Glutamatergic neuron (in vitro differentiated cells): ENCODE measurements around the gene E4F1. TPM values are rescaled to one million over a fixed set of nuclear protein-coding genes. Genes with fewer than 3 reads are reported as not detected.

Experiments
- DNase-seq: peaks from one replicate; pipeline ENCODE4 v3.0.0; 2022
- H3K27ac Mint-ChIP-seq: one replicate; pipeline ENCODE4 v1.8.0; 2020; ENCODE audit warnings: mild to moderate bottlenecking, mixed read lengths, inconsistent platforms; ENCODE audit not compliant: unreplicated experiment
- H3K27me3 Mint-ChIP-seq: one replicate; pipeline ENCODE4 v1.8.0; 2020; ENCODE audit warnings: mild to moderate bottlenecking, moderate library complexity, mixed read lengths, inconsistent platforms; ENCODE audit not compliant: unreplicated experiment
- H3K36me3 Mint-ChIP-seq: one replicate; pipeline ENCODE4 v1.8.0; 2020; ENCODE audit warnings: mild to moderate bottlenecking, mixed read lengths, inconsistent platforms; ENCODE audit not compliant: unreplicated experiment
- H3K4me1 Mint-ChIP-seq: one replicate; pipeline ENCODE4 v1.8.0; 2020; ENCODE audit warnings: mild to moderate bottlenecking, low read depth, mixed read lengths, inconsistent platforms; ENCODE audit not compliant: unreplicated experiment
- H3K4me3 Mint-ChIP-seq: one replicate; pipeline ENCODE4 v1.8.0; 2020; ENCODE audit warnings: mild to moderate bottlenecking, mixed read lengths, inconsistent platforms; ENCODE audit not compliant: unreplicated experiment
- H3K9me3 Mint-ChIP-seq: one replicate; pipeline ENCODE4 v1.8.0; 2020; ENCODE audit warnings: mild to moderate bottlenecking, moderate library complexity, mixed read lengths, inconsistent platforms; ENCODE audit not compliant: unreplicated experiment
- CTCF ChIP-seq: fragments of 200-600 bp; sonication (generic); IDR thresholded peaks from one replicate; pipeline ENCODE4 v1.5.0; 2021; ENCODE audit not compliant: partially characterized antibody, unreplicated experiment
- total RNA-seq: library from RNA; stranded (reverse); fragmentation: NEBNext Ultra II Directional; extraction: Animal tissue kit (Norgen Biotek cat#: 25700); gene quantifications from one replicate; pipeline ENCODE4 v1.2.1, GENCODE V29; 2021; ENCODE audit not compliant: unreplicated experiment

E4F1 gene
- total RNA-seq, 1 donor from 2014 or later: 53.4 TPM

GRCh38 chr16:2183671-2184070 lies 39.7 kb upstream of the E4F1 start:
- Mint-ChIP-seq H3K9me3 (peaks cover 5% of the 10 kb centered on the region), H3K27ac (no peak overlapping the region), H3K4me3 (no peak overlapping the region), H3K27me3 (no peaks in the 10 kb centered on the region), H3K36me3 (no peaks in the 10 kb centered on the region), H3K4me1 (peaks cover 1% of the 10 kb centered on the region)
- no peak for TF ChIP-seq CTCF
- no peak for DNase-seq

- Mint-ChIP-seq H3K27me3 (no peaks in the 10 kb centered on the region), H3K9me3 (peaks cover 5% of the 10 kb centered on the region), H3K4me3 (no peak overlapping the region), H3K27ac (no peak overlapping the region), H3K36me3 (no peaks in the 10 kb centered on the region), H3K4me1 (peaks cover 1% of the 10 kb centered on the region)
- TF ChIP-seq CTCF: no peak
- DNase-seq: no peak
Measured at GRCh38 chr16:2184346-2184745, 39.0 kb upstream of the E4F1 start.

- DNase-seq: no peak
- Mint-ChIP-seq H3K27me3 (no peaks in the 10 kb centered on the region), H3K4me3 (no peak overlapping the region), H3K27ac (no peak overlapping the region), H3K36me3 (no peaks in the 10 kb centered on the region), H3K9me3 (peaks cover 5% of the 10 kb centered on the region), H3K4me1 (peaks cover 1% of the 10 kb centered on the region)
- no peak for TF ChIP-seq CTCF
Measured at GRCh38 chr16:2184962-2185361, 38.4 kb upstream of the E4F1 start.

GRCh38 chr16:2186064-2186463 lies 37.3 kb upstream of the E4F1 start:
- H3K4me3 Mint-ChIP-seq: no peak overlapping the region
- DNase-seq: no peak
- TF ChIP-seq CTCF: no peak
- H3K9me3 Mint-ChIP-seq: peaks cover 5% of the 10 kb centered on the region
- no peaks in the 10 kb centered on the region for H3K27me3 Mint-ChIP-seq
- H3K27ac Mint-ChIP-seq: no peak overlapping the region
- peaks cover 1% of the 10 kb centered on the region for H3K4me1 Mint-ChIP-seq
- no peaks in the 10 kb centered on the region for H3K36me3 Mint-ChIP-seq

- Mint-ChIP-seq H3K4me3 (no peak overlapping the region), H3K4me1 (peaks cover 1% of the 10 kb centered on the region), H3K27ac (no peak overlapping the region), H3K36me3 (no peaks in the 10 kb centered on the region), H3K27me3 (peaks cover 2% of the 10 kb centered on the region), H3K9me3 (peaks cover 5% of the 10 kb centered on the region)
- no peak for TF ChIP-seq CTCF
- DNase-seq: no peak
Measured at GRCh38 chr16:2186505-2186904, 36.9 kb upstream of the E4F1 start.
